ENCODE measurements around the gene TOGARAM1.

GRCh38 chr14:45065540-45065939 lies 103.5 kb downstream of the TOGARAM1 start:
- no peak for TF ChIP-seq EP300 (IDR thresholded peaks at IDR 0.05)
- TF ChIP-seq, protein P1, sequence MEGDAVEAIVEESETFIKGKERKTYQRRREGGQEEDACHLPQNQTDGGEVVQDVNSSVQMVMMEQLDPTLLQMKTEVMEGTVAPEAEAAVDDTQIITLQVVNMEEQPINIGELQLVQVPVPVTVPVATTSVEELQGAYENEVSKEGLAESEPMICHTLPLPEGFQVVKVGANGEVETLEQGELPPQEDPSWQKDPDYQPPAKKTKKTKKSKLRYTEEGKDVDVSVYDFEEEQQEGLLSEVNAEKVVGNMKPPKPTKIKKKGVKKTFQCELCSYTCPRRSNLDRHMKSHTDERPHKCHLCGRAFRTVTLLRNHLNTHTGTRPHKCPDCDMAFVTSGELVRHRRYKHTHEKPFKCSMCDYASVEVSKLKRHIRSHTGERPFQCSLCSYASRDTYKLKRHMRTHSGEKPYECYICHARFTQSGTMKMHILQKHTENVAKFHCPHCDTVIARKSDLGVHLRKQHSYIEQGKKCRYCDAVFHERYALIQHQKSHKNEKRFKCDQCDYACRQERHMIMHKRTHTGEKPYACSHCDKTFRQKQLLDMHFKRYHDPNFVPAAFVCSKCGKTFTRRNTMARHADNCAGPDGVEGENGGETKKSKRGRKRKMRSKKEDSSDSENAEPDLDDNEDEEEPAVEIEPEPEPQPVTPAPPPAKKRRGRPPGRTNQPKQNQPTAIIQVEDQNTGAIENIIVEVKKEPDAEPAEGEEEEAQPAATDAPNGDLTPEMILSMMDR (IDR thresholded peaks at IDR 0.05) = no peak
- no peak for TF ChIP-seq POLR2A (IDR thresholded peaks at IDR 0.05)
